IPS-18a (cell line): ENCODE measurements around the gene JRKL.

ENCODE experiments used
- H3K27ac ChIP-seq: one replicate; pipeline ENCODE4 v1.5.1; 2013; ENCODE audit warnings: low read length
- H3K27me3 ChIP-seq: one replicate; pipeline ENCODE4 v1.6.1; 2013; ENCODE audit warnings: mild to moderate bottlenecking, low read length; ENCODE audit not compliant: control insufficient read depth, insufficient read depth
- H3K36me3 ChIP-seq: one replicate; pipeline ENCODE4 v1.6.1; 2013; ENCODE audit warnings: low read depth, low read length; ENCODE audit not compliant: control insufficient read depth
- H3K4me1 ChIP-seq: one replicate; pipeline ENCODE4 v1.6.1; 2013; ENCODE audit warnings: low read depth, low read length; ENCODE audit not compliant: control insufficient read depth
- H3K4me3 ChIP-seq: one replicate; pipeline ENCODE4 v1.5.1; 2013; ENCODE audit warnings: low read length
- H3K9ac ChIP-seq: one replicate; pipeline ENCODE4 v1.6.1; 2013; ENCODE audit warnings: mild to moderate bottlenecking, low read length, moderate library complexity
- H3K9me3 ChIP-seq: one replicate; pipeline ENCODE4 v1.6.1; 2013; ENCODE audit warnings: low read depth, low read length; ENCODE audit not compliant: control insufficient read depth

The JRKL gene

DNA sequence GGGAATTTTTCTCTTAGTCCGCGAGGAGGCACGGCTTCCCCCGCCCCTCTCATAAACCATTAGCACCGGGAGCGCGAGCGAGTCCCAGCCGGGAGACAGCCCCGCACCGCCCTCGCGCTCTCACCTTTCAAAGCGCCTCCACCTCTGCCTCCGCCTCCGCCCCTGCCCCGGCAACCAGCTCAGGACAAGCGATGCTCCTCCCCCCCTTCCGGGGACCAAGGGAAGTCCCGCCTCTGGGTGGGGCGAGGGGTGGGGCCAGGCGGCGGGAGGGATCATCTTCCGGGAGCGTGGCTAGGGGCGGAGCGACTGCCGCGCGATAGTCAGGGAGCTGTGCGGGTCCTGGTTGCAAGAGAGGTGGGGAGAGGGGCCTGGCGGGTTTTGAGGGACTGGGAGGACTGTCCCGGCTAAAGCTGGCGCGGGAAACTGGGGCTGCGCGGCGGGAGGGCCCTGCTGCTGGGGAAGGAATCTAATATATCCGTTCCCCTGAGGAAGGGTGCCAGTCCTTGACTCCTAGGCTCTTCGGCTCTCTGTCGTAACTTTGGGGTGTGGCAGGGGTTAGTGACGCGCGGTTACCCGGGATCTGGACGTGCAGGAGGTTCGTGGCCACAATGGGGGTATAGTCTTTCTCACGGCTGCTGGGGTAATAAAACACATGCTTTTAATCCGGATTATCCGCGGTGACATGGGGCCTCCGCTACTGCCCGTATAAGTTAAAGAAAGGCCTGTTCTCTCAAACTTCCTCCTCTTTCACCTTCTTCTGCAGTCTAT lies at the start of gene JRKL, which contains the start of gene CCDC82:
Gene JRKL (plus strand): TSS at position 294 of the 768 bp plus-strand sequence. CDS start 637 bp downstream, outside the sequence.
Gene CCDC82 (minus strand): TSS at position 193 of the 768 bp plus-strand sequence. CDS start 5,165 bp downstream, outside the sequence.
- no peaks in the 10 kb centered on the region for H3K9me3 ChIP-seq
- peak within 1 kb of the TSS; percentile 73 for H3K4me3 ChIP-seq
- peaks cover 3% of the 10 kb centered on the region for H3K4me1 ChIP-seq
- peak within 1 kb of the TSS; percentile 85 for H3K9ac ChIP-seq
- H3K27ac ChIP-seq, result peak within 1 kb of the TSS; percentile 65
- peaks cover 3% of the 10 kb centered on the region for H3K36me3 ChIP-seq
- H3K27me3 ChIP-seq, result no peaks in the 10 kb centered on the region

DNA sequence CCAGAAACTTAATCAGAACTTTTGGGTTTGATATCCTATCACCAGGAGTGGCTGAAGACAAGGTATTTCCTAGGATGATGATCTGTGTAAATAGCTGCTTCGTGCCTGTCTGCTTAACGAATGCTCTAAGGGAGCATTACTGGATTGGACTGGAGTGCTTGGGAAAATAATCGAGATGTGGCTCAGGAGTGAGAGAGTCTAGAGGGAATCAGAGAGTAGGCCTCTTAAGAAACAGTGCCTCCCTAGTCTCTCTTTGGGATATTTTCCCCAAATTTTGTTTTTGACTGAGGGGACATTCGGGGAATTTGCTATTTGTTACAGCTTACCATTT lies 49.3 kb upstream of the JRKL start:
- H3K36me3 ChIP-seq, result no peaks in the 10 kb centered on the region
- no peaks in the 10 kb centered on the region for H3K9me3 ChIP-seq
- no peak overlapping the region for H3K9ac ChIP-seq
- peaks cover 12% of the 10 kb centered on the region for H3K27me3 ChIP-seq
- no peak overlapping the region for H3K4me3 ChIP-seq
- H3K4me1 ChIP-seq, result peaks cover 49% of the 10 kb centered on the region
- no peak overlapping the region for H3K27ac ChIP-seq

DNA sequence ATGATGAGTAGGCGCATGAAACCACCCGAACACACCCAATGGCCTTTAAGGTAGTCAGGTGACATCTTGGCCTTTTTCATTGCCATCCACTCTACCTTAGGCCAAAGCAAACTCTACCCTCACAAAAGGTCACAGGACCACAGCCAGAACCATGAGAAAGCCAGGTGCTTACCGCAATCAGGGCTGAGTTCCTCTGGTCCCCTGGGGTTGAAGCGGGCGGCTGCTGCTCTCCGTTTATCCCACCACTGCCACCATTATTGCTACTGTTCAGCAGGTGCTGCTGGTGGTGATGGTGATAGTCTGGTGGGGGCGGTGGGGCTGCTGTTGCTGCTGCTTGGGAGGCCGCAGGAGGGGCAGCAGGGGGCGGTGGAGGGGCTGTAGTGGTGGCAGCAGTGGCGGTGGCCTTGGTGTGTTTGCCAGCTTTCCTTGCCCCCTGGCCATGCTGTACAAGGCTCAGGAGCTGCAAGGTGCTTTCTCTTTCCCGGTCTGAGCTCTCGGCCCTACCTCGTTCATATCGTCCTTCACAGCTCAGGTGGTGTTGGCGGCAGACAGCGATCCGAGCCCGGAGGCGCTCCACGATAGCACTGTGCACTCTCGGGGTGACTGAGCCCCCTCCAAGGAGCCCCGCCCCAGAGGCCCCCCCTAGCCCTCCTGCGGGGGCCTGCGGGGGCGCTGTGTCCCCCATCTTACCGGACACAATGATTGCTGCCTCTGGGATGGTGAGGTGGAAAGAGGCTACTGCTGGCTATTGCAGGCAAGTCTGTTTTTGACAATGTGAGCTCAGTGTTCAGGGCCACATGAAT lies 48.4 kb upstream of the JRKL start:
- Histone ChIP-seq H3K27ac (no peak overlapping the region), H3K9me3 (no peaks in the 10 kb centered on the region), H3K4me1 (peaks cover 40% of the 10 kb centered on the region), H3K4me3 (peak overlapping the region; percentile 83), H3K27me3 (peaks cover 12% of the 10 kb centered on the region), H3K36me3 (no peaks in the 10 kb centered on the region), H3K9ac (no peak overlapping the region)

DNA sequence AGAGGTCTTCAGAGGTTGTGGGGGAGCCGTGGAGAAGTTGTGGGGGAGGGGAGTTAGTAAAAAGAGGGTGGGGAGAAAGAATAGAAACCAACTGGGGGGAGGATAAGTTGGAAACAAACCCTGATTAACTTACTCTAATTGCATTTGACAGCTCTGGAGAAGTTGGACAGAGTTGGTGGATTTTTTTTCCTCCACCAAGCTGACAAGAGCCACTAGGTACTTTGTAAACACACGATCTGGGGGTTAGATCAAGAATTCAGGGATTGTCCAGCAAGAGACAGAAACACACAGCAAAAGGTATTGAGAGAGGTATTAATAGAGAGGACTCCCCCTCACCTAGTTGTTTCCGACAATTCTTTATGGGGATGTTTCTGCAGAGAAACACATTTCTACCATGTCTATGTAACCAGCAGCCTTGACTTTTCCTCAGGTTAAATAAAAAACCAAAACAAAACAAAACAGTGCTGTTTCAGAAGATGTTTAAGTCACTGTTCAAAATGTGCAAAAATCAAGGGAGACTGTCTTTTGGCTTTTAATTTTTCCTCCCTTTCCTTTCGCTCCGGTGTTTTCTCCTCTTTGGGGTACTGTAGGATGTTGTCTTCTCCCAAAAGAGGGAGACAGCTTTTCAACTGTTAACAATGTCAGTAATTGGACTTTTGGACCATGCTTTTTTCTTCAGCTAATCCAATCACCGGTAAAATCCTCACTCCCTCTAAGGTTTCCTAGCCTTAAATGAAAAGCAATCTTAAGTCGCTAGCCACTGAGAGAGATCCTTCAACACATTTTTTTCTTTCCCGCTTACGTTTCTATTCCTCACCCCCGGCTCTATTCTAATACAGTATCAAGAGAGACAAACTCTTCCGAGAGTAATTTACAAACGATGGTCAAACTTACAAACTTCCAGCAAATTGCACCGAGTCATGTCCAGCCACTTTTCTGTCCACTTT lies 47.5 kb upstream of the JRKL start:
- Histone ChIP-seq H3K27ac (no peak overlapping the region), H3K4me1 (peaks cover 35% of the 10 kb centered on the region), H3K36me3 (no peaks in the 10 kb centered on the region)

DNA sequence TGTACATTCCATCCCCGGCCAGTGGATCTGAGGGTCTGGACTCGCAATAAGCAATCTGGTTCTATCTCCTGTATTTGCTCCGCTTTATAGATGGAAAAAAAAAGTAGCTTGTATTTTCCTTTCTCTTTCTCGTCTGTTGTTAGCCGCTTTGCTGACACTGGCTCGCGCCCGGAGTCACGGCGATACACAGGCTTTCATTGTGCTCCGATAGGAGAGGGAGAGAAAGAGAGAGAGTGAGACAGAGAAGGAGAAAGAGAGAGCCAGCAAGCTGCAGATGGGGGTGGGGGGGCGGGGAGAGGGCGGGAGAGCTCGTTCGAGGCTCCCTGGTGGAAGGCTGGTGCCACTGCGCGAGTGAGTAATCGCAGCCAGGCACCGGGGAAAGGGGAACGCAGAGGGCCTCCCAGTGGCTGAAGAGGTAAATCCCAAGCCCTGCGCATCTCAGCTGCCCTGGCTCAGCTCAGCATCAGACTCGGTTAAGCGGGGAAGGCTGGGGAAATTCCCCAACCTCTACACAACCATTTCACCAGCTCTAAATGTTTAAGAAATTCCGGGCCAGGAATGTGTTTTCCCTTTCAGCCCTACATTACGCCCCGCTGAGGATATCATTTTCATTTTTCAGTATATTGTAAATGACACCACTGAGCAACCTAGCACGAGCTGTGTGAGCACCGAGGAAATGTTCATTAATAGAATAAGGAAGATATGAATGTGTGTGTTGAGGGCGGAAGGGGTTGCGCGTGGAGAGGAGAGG lies 46.7 kb upstream of the JRKL start, which contains the start of gene MAML2:
Gene MAML2 (minus strand): TSS at position 235 of the 751 bp plus-strand sequence. CDS start 1,300 bp downstream, outside the sequence.
- no peaks in the 10 kb centered on the region for H3K9me3 ChIP-seq
- peak within 1 kb of the TSS; percentile 83 for H3K4me3 ChIP-seq
- H3K27ac ChIP-seq, result no peak within 1 kb of the TSS
- H3K9ac ChIP-seq, result peak within 1 kb of the TSS; percentile 73
- peaks cover 27% of the 10 kb centered on the region for H3K4me1 ChIP-seq
- no peaks in the 10 kb centered on the region for H3K36me3 ChIP-seq
- peaks cover 12% of the 10 kb centered on the region for H3K27me3 ChIP-seq

More for the DNA sequence above, 47.5 kb upstream of the JRKL start:
- Histone ChIP-seq H3K9me3 (no peaks in the 10 kb centered on the region), H3K4me3 (peak overlapping the region; percentile 83), H3K27me3 (peaks cover 12% of the 10 kb centered on the region), H3K9ac (peak overlapping the region; percentile 73)

DNA sequence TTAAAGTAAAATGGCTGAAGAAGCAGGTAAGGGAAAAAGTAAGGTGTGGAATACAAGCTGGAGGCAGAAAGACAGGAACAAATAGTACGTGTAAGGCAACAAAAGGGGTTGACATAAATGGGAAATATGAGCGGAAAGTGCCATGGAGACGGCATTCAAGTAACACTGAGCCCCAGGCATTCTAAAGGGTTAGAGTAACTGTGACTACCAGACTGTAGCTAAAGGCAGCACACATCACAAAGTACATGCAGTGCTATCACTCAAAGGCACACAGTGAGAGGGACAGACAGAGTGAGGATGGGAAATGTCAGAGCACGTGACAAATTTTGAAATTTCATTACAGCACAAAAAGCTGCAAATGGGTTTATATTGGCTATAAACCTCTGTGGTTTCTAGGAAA lies 33.0 kb upstream of the JRKL start:
- H3K36me3 ChIP-seq, result no peaks in the 10 kb centered on the region
- no peak overlapping the region for H3K9ac ChIP-seq
- H3K4me1 ChIP-seq, result no peaks in the 10 kb centered on the region
- no peak overlapping the region for H3K4me3 ChIP-seq
- H3K27me3 ChIP-seq, result no peaks in the 10 kb centered on the region
- H3K27ac ChIP-seq, result no peak overlapping the region
- no peaks in the 10 kb centered on the region for H3K9me3 ChIP-seq

DNA sequence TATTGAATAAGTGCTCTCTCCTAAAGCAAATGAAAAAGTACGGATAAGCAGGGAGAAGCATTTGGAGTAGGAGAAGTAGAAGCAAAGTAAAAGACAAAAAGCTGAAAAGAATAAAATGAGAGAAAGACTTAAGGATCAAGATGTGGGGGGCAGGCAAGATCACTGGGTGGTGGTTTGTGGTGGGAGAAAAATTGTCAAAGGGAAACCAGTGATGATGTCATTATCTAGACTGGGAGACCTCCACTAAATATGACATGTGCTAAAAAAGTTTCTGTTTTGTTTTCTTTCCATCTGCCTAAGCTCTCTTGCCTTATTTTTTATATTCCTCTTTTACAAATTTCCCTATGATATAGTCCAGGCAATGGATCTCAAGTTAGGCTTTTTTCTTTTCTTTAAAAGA lies 32.0 kb upstream of the JRKL start:
- Histone ChIP-seq H3K9me3 (no peaks in the 10 kb centered on the region), H3K4me3 (no peak overlapping the region), H3K27me3 (no peaks in the 10 kb centered on the region), H3K4me1 (no peaks in the 10 kb centered on the region), H3K9ac (no peak overlapping the region), H3K27ac (no peak overlapping the region), H3K36me3 (no peaks in the 10 kb centered on the region)

DNA sequence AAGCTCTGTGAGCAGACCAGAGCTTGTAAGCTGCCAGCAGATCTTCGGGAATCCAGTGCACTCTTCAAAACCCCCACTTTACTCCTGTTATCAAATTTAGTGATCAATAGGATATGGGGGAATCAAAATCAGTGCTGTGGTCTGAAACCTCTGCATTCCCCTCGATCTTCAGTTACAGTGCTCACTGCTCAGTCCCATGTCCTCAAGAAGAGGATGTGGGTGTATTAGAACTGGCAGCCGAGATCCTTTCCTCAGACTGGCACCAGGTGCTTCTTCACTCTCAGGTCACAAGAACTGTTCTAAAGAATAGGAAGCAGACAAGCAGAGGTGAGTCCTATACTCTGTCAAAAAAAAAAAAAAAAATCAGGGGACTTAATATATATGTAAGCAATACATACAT lies 31.5 kb upstream of the JRKL start:
- Histone ChIP-seq H3K4me1 (no peaks in the 10 kb centered on the region), H3K36me3 (no peaks in the 10 kb centered on the region)

DNA sequence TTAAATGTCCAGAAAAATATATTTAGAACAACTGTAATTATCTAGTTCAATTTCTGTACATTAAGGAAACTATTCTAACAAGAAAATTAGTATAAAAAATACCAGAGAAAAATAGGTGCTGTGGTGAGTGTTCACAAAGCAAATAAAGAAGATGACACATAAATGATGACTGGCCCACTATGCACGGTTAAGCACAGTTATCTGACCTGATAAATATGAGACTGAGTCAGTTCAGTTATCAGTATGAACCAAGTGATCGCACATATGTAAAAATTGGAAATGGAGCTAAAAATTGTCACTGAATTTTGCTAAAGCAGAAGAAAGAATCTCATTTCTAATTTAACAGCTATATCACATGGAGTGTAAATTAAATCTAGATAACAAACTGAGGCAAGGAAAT lies 28.0 kb upstream of the JRKL start:
- Histone ChIP-seq H3K4me1 (no peaks in the 10 kb centered on the region), H3K36me3 (peaks cover 4% of the 10 kb centered on the region), H3K27ac (no peak overlapping the region), H3K4me3 (no peak overlapping the region), H3K27me3 (no peaks in the 10 kb centered on the region), H3K9me3 (no peaks in the 10 kb centered on the region), H3K9ac (no peak overlapping the region)

More for the DNA sequence above, 31.5 kb upstream of the JRKL start:
- H3K9ac ChIP-seq, result no peak overlapping the region
- no peaks in the 10 kb centered on the region for H3K9me3 ChIP-seq
- H3K27ac ChIP-seq, result no peak overlapping the region
- no peak overlapping the region for H3K4me3 ChIP-seq
- no peaks in the 10 kb centered on the region for H3K27me3 ChIP-seq

DNA sequence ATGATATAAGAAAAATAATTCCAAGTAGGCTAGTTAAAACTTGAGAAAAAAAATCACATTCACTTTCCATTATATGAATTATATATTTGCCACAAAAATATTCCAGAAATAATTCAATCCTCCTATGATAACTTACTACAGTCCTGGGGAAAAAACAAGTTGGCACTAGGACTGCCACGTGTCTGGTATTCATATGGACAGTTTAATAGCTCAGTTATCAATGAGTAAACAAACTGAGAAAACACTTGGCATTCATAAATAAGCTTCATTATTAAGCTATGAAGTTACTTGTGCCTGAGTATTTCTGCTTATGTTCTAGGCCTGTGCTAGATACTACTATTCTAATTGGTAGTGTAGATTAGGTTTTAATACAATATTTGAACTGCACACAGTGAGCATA lies 24.3 kb upstream of the JRKL start:
- H3K4me3 ChIP-seq, result no peak overlapping the region
- H3K27me3 ChIP-seq, result no peaks in the 10 kb centered on the region
- H3K9me3 ChIP-seq, result no peaks in the 10 kb centered on the region
- H3K4me1 ChIP-seq, result no peaks in the 10 kb centered on the region
- no peak overlapping the region for H3K9ac ChIP-seq
- no peak overlapping the region for H3K27ac ChIP-seq
- peaks cover 4% of the 10 kb centered on the region for H3K36me3 ChIP-seq
